GF-D8 (cell line): ENCODE results near the gene OR13C4.
"Not testable (repeated sequence)": the region's sequence is repeated elsewhere in the genome, so short reads cannot be mapped to it uniquely, and the experiment has no call there.

ENCODE experiments used
- DNase-seq: peaks from one replicate; lab custom pipeline; 2025; lab: John Stamatoyannopoulos, UW

OR13C4 gene

GRCh38 chr9:104527109-104527508 is at the start of gene OR13C4:
TSS of gene OR13C4 (minus strand) at chr9:104527209. CDS start at chr9:104527209, 0 bp downstream.
- no peak for DNase-seq

GRCh38 chr9:104575456-104575855 is 48.4 kb upstream of the OR13C4 start:
- no peak for DNase-seq

- DNase-seq, result no peak
These were observed 45.6 kb upstream of the OR13C4 start for GRCh38 chr9:104572612-104573011.

GRCh38 chr9:104568868-104569267 is 41.9 kb upstream of the OR13C4 start, which contains the start of gene OR13C8:
TSS of gene OR13C8 (plus strand) at chr9:104569168. CDS start at chr9:104569168, 0 bp downstream.
- DNase-seq, result no peak

GRCh38 chr9:104564358-104564757 is 37.3 kb upstream of the OR13C4 start:
- no peak for DNase-seq

GRCh38 chr9:104556830-104557634 is 30.0 kb upstream of the OR13C4 start:
- DNase-seq, result no peak

- no peak for DNase-seq
These were observed 28.5 kb upstream of the OR13C4 start for GRCh38 chr9:104555521-104555920.

- DNase-seq, result no peak
These were observed 26.3 kb upstream of the OR13C4 start for GRCh38 chr9:104553261-104553660.

- no peak for DNase-seq
These were observed 17.6 kb upstream of the OR13C4 start for GRCh38 chr9:104544644-104545043.

- no peak for DNase-seq
These were observed 12.3 kb upstream of the OR13C4 start for GRCh38 chr9:104539275-104539674.

- DNase-seq, result no peak
These were observed 9.7 kb upstream of the OR13C4 start, which contains the start of gene OR13C3 for GRCh38 chr9:104536756-104537155. TSS of gene OR13C3 (minus strand) at chr9:104536856. CDS start at chr9:104536723, 133 bp downstream.

GRCh38 chr9:104520241-104520640 is 6.8 kb downstream of the OR13C4 start:
- not testable (repeated sequence) for DNase-seq

GRCh38 chr9:104514901-104515300 is 12.1 kb downstream of the OR13C4 start:
- no peak for DNase-seq

- no peak for DNase-seq
These were observed 20.4 kb downstream of the OR13C4 start for GRCh38 chr9:104506565-104506964.

GRCh38 chr9:104503963-104504362 is 23.0 kb downstream of the OR13C4 start, which contains the start of gene OR13F1:
TSS of gene OR13F1 (plus strand) at chr9:104504263. CDS start at chr9:104504263, 0 bp downstream.
- DNase-seq, result no peak

GRCh38 chr9:104503440-104503839 is 23.6 kb downstream of the OR13C4 start:
- no peak for DNase-seq

- no peak for DNase-seq
These were observed 32.2 kb downstream of the OR13C4 start for GRCh38 chr9:104494808-104495207.

GRCh38 chr9:104485014-104485413 is 42.0 kb downstream of the OR13C4 start:
- no peak for DNase-seq

GRCh38 chr9:104482921-104483570 is 44.0 kb downstream of the OR13C4 start:
- DNase-seq, result no peak
